ENCODE data around the gene TMEM86B. TPM values are rescaled to one million over a fixed set of nuclear protein-coding genes. Genes with fewer than 3 reads are reported as not detected.
A peak's percentile ranks its signal among the peaks of the same experiment; 100 is the strongest.

TMEM86B gene
- total RNA-seq, 2 experiments from 2014 or later: 5.8 to 6.2 TPM

DNA sequence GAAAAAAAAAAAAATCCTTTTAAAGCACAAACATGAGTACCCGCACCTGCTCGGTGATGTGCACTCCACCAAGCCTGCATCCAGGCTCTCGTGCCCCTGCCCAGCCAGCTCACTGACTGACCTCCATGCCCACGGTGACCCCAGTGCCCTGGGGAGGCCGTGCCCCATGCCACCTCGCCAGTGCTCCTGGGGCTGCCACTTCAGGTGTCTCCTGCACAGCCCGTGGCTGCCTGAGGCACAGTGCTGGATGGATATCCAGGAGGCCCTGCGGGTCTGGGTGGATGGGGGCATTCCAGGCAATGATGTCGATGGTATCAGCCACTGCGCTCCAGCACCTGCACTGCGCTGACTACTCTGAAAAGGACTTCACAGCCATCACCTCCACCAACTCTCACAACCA is 21.3 kb upstream of the TMEM86B start:
- intact Hi-C loops (cut with micrococcal nuclease): loop anchor here (10.0 kb wide), 1 partner anchor 405 kb away; the partner anchor contains the start of gene U2AF2
- DNase-seq: no peak
- Mint-ChIP-seq H3K9me3 (no peaks in the 10 kb centered on the region), H3K4me1 (ENCODE audit: low read depth) (peaks cover 42% of the 10 kb centered on the region), H3K27me3 (no peaks in the 10 kb centered on the region), H3K27ac (no peak overlapping the region), H3K36me3 (ENCODE audit: low read depth) (peaks cover 41% of the 10 kb centered on the region), H3K4me3 (no peak overlapping the region)
- ChIA-PET POLR2A (interaction anchor here (1.1 to 2.9 kb wide), 5 partner anchors 9 to 134 kb away, joined by 3 to 15 read pairs (median 3); partner anchors contain the start of genes PPP6R1 and TMEM238), CTCF (interaction anchor here (1.0 kb wide), 1 partner anchor 390 kb away, joined by 4 read pairs; no protein-coding TSS in a partner anchor)
- TF ChIP-seq, protein P1, sequence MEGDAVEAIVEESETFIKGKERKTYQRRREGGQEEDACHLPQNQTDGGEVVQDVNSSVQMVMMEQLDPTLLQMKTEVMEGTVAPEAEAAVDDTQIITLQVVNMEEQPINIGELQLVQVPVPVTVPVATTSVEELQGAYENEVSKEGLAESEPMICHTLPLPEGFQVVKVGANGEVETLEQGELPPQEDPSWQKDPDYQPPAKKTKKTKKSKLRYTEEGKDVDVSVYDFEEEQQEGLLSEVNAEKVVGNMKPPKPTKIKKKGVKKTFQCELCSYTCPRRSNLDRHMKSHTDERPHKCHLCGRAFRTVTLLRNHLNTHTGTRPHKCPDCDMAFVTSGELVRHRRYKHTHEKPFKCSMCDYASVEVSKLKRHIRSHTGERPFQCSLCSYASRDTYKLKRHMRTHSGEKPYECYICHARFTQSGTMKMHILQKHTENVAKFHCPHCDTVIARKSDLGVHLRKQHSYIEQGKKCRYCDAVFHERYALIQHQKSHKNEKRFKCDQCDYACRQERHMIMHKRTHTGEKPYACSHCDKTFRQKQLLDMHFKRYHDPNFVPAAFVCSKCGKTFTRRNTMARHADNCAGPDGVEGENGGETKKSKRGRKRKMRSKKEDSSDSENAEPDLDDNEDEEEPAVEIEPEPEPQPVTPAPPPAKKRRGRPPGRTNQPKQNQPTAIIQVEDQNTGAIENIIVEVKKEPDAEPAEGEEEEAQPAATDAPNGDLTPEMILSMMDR (IDR thresholded peaks at IDR 0.05): no peak
- no peak for ATAC-seq

- Mint-ChIP-seq H3K4me1 (ENCODE audit: low read depth) (peaks cover 42% of the 10 kb centered on the region), H3K27ac (peak overlapping the region; percentile 59), H3K36me3 (ENCODE audit: low read depth) (peaks cover 40% of the 10 kb centered on the region), H3K4me3 (no peak overlapping the region), H3K9me3 (no peaks in the 10 kb centered on the region), H3K27me3 (no peaks in the 10 kb centered on the region)
- no peak for DNase-seq
- TF ChIP-seq, protein P1 (IDR thresholded peaks at IDR 0.05): no peak
- ChIA-PET POLR2A (interaction anchor here (0.7 to 2.9 kb wide), 5 partner anchors 9 to 136 kb away, joined by 3 to 15 read pairs (median 6); partner anchors contain the start of genes PPP6R1 and TMEM238), CTCF (no interaction called here)
- intact Hi-C loops (cut with micrococcal nuclease): no loop called here
- ATAC-seq: no peak
These were observed 20.1 kb upstream of the TMEM86B start for GRCh38 chr19:55248704-55249103.

GRCh38 chr19:55248166-55248675 is 19.7 kb upstream of the TMEM86B start:
- CTCF ChIA-PET: no interaction called here
- intact Hi-C loops (cut with micrococcal nuclease): no loop called here

DNA sequence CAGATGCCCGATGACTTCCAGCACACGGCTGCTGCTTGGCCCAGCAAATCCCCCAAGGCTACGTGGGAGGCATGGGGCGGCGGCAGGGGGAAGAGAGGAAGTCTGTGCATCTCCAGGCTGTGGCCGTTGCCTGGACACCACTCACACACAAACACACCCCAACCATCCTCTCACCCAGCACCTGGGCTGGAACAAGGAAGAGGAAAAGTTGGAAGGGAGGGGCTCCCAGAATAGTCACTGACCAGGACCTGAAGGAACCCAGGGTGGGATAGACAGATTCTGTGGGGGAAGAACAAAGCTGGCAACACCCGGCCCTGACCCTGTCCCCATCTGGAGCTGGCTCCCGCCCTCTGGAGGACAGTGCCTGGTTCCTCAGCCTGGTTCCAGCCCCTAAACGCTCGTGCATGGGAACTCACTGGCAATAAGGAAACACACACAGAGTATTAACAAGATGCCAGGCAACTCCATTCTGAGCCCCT is 19.1 kb upstream of the TMEM86B start:
- Mint-ChIP-seq H3K4me1 (ENCODE audit: low read depth) (peaks cover 34% of the 10 kb centered on the region), H3K9me3 (no peaks in the 10 kb centered on the region), H3K27me3 (no peaks in the 10 kb centered on the region), H3K4me3 (no peak overlapping the region), H3K36me3 (ENCODE audit: low read depth) (peaks cover 37% of the 10 kb centered on the region), H3K27ac (no peak overlapping the region)
- ChIA-PET POLR2A (interaction anchor here (1.1 to 1.8 kb wide), 3 partner anchors 10 to 27 kb away, joined by 3 to 8 read pairs (median 6); partner anchors contain the start of gene PPP6R1), CTCF (no interaction called here)
- ATAC-seq: no peak
- no peak for DNase-seq
- TF ChIP-seq, protein P1 (IDR thresholded peaks at IDR 0.05): no peak
- intact Hi-C loops (cut with micrococcal nuclease): no loop called here

More at GRCh38 chr19:55248166-55248675, 19.7 kb upstream of the TMEM86B start:
- H3K9me3 Mint-ChIP-seq: no peaks in the 10 kb centered on the region
- POLR2A ChIA-PET: interaction anchor here (0.7 to 1.8 kb wide), 4 partner anchors 9 to 136 kb away, joined by 3 to 8 read pairs (median 4); partner anchors contain the start of genes PPP6R1 and TMEM238
- DNase-seq (no peak), ATAC-seq (no peak)
- H3K4me1 Mint-ChIP-seq (ENCODE audit: low read depth): peaks cover 38% of the 10 kb centered on the region
- no peak overlapping the region for H3K4me3 Mint-ChIP-seq
- peaks cover 36% of the 10 kb centered on the region for H3K36me3 Mint-ChIP-seq (ENCODE audit: low read depth)
- TF ChIP-seq, protein P1 (IDR thresholded peaks at IDR 0.05): no peak
- no peaks in the 10 kb centered on the region for H3K27me3 Mint-ChIP-seq
- H3K27ac Mint-ChIP-seq: peak overlapping the region; percentile 42
